HG02943 (cell line): ENCODE results near the gene ZNF385B.

Source experiments
- ATAC-seq: cut with Tn5 transposase; IDR thresholded peaks from one replicate; pipeline ENCODE4 v1.9.1; 2021; ENCODE audit warnings: mild to moderate bottlenecking, low read depth, moderate library complexity; ENCODE audit not compliant: unreplicated experiment

Gene ZNF385B

GRCh38 chr2:179559108-179559806 is 302.2 kb downstream of the ZNF385B start:
- ATAC-seq = no peak

GRCh38 chr2:179558010-179558934 is 303.1 kb downstream of the ZNF385B start:
- no peak for ATAC-seq

- no peak for ATAC-seq
Observed at GRCh38 chr2:179556425-179556824, 305.0 kb downstream of the ZNF385B start.

- ATAC-seq = no peak
Observed at GRCh38 chr2:179555691-179556283, 305.6 kb downstream of the ZNF385B start.

DNA sequence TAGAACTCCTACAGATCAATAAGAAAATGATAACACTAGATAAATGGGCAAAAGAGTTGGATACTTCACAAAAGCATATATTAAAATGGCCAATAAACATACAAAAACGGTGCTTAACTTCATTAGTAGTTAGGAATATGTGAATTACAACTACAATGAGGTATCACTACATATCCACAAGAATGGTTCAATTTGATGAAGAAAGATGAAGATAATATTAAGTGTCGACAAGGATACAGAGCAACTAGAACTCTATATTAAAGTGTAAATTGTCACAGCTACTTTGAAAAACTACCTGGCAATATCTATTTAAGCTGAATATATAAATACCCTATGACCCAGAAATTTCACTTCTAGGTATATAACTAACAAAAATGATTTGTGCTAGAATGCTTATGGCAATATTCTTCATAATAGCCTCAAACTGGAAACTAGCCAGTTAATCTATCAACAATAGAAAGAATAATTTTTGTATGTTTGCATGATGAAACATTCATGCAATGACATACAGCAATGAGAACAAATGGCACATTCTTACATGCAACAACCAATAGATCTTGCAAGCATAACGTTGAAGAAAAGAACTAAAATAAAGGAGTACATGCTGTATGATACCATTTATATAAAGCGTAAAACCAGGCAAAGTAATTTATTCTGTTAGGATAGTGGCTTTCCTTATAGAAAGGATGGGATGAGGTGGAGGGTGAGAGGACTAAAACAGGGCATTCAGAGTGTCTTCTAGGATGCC is 306.6 kb downstream of the ZNF385B start:
- no peak for ATAC-seq

DNA sequence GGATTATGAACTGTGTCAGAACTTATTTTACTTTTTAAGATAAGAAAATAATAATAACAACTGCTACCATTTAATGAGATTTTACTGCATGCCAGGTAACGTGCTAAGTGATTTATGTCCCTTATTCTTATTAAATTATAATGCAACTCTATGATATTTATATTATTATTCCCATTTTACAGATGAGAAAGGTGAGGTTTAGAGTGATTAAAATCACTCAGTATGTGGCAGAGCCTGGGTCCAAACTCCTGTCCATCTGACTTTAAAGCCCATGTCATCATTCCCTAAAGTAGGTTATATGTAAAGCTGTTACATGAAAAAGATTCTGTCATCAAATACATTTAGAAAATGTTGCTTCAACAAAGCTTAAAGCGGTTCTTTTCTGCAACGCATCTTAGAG is 308.0 kb downstream of the ZNF385B start:
- ATAC-seq = no peak

GRCh38 chr2:179551539-179552045 is 309.8 kb downstream of the ZNF385B start:
- ATAC-seq = no peak

GRCh38 chr2:179550849-179551248 is 310.6 kb downstream of the ZNF385B start:
- ATAC-seq = no peak

DNA sequence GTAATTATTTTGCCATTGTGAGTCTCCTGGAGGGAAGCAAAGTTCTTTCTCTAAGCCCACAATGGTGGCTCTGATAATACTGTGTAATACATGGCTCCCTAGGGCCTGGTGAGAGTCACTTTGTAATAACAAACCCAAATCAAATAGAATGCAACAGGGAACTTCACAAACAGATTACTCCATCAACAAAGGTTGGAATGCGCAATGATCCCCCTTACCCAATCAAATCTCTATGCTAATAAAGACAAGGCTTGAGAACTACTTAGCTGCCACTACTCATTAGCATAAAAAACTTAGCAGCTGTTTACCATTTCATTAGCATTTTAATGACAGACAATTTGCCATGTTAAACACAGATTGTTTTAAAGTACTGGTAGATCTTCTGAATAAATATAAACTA is 311.2 kb downstream of the ZNF385B start:
- ATAC-seq = no peak

DNA sequence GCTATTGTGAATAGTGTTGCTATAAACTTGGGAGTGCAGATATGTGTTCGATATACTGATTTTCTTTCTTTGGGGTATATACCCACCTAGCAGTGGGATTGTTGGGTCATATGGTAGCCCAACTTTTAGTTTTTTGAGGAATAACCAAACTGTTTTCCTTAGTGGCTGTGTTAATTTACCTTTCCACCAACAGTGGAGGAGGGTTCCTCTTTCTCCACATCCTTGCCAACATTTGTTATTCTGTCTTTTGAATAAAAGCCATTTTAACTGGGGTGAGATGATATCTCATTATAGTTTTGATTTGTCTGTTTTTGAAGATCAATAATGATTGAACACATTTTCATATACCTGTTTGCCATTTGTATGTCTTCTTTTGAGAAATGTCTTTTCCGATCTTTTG is 314.8 kb downstream of the ZNF385B start:
- no peak for ATAC-seq

DNA sequence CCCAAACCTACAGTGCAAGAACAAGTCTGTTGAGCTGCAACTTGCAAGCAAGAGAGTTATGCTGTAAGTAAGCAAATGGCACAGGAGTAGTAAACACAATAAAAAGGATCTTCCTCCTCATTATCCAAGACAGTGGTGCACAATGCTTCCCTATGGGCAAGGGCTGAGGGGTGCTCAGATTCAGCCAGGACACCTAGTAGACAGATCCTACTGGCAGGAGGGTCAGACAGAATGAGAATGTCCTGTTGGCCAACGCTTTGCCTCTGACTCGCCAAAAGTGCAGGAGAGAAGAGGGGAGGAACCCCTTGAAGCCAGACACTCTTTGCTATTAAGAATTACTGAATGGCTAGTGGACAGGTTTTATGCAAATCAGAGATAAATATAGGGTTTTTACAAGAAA is 316.4 kb downstream of the ZNF385B start:
- no peak for ATAC-seq

- no peak for ATAC-seq
Observed at GRCh38 chr2:179543361-179543901, 318.0 kb downstream of the ZNF385B start.

GRCh38 chr2:179541586-179541985 is 319.8 kb downstream of the ZNF385B start:
- ATAC-seq = no peak

DNA sequence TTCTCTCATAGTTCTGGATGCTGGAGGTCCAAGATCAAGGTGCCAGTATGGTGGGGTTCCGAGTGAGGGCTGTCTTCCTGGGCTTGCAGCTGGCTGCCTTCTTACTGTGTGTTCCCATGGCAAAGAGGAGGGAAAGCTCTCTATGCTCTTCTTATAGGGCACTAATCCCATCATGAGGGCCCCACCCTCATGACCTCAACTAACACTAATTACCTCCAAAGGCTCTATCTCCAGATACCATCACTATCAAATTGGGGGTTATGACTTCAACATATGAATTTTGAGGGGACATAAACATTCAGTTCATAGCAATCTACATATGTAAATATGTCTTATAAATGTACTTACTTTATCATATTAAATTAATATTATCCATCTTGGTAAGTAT is 322.3 kb downstream of the ZNF385B start:
- no peak for ATAC-seq

DNA sequence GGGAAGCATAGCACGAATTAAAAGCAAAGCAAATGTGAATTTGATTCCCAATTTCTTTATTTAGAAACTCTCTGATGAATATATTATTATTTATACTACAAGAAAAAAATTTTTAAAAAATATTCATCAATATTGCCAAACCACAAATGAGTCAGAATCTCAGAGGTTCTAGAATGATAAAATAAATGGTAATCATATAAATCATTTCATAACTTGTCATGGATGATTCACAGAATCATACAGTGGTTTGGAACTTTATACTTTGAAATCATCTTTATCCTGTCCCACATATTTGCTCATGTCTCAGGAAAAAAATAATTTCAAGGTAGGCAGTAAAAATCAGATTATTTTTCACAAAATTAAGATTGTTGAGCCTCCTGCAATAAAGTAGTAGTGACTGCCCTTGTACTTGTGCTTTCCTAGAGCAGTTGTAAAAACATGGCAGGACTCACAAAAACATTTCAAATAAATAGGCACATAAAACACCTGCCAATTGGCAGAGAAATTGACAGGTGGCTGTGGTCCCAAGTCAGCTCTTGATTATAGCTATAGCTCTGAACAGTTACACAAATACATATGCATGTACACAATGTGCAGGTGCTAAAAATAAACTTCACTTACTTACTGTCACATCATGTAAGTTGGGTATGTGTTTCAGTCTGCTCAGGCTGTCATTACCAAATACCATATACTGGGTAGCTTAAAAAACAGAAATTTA is 322.8 kb downstream of the ZNF385B start:
- ATAC-seq = no peak

GRCh38 chr2:179536185-179536584 is 325.2 kb downstream of the ZNF385B start:
- no peak for ATAC-seq

DNA sequence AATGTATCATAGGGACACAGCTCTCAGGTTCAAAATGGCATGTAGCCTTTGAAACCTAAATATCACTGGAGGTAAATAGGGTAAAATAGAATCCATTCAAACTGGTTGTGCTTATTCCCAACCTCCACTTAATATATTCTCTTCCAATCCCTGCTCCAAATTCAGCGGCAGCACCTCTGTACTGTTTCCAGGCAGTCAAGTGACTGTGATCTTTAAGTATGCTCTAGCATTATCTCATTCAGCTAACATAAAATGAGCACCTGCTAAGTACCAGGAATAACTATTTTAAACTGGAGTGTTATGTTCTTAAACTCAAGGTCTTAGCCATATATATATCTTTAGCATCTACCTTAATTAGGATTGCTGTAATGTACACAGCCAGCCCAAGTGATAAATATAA is 327.5 kb downstream of the ZNF385B start:
- no peak for ATAC-seq

- no peak for ATAC-seq
Observed at GRCh38 chr2:179532863-179533278, 328.5 kb downstream of the ZNF385B start.

GRCh38 chr2:179528576-179529069 is 332.8 kb downstream of the ZNF385B start:
- ATAC-seq = no peak
